AG09309 (cell line): Measurements from ENCODE around the gene FFAR1.
"Not testable (repeated sequence)": the region's sequence is repeated elsewhere in the genome, so short reads cannot be mapped to it uniquely, and the experiment has no call there.

Experiments used
- DNase-seq: peaks from one replicate; pipeline ENCODE4 v3.0.0-alpha.2; 2010; ENCODE audit warnings: low read depth
- H3K4me3 ChIP-seq: 2 replicates; pipeline ENCODE4 v1.5.1; 2011; ENCODE audit warnings: mild to moderate bottlenecking, low read depth, low read length, moderate library complexity; ENCODE audit not compliant: control insufficient read depth
- CTCF ChIP-seq: IDR thresholded peaks from 2 replicates; pipeline ENCODE4 v1.5.1; 2011; ENCODE audit warnings: mild to moderate bottlenecking, low read depth, low read length, inconsistent platforms; ENCODE audit not compliant: insufficient read depth, control insufficient read depth; ENCODE audit errors: missing control alignments

FFAR1 gene

GRCh38 chr19:35363711-35364425 is 16.2 kb downstream of the FFAR1 start:
- TF ChIP-seq CTCF = no peak
- H3K4me3 ChIP-seq = no peak overlapping the region
- no peak for DNase-seq

GRCh38 chr19:35365303-35365702 is 17.6 kb downstream of the FFAR1 start:
- TF ChIP-seq CTCF = no peak
- DNase-seq = no peak
- H3K4me3 ChIP-seq = no peak overlapping the region

- no peak for TF ChIP-seq CTCF
- no peak overlapping the region for H3K4me3 ChIP-seq
- DNase-seq = no peak
These were observed 20.7 kb downstream of the FFAR1 start for GRCh38 chr19:35368378-35368777.

GRCh38 chr19:35369522-35369921 is 21.8 kb downstream of the FFAR1 start:
- DNase-seq = no peak
- no peak for TF ChIP-seq CTCF
- no peak overlapping the region for H3K4me3 ChIP-seq

GRCh38 chr19:35370722-35371121 is 23.0 kb downstream of the FFAR1 start, which contains the start of gene GPR42:
Gene GPR42, plus strand, starts transcription at chr19:35371068. Its CDS starts 292 bp downstream, at chr19:35371360.
- TF ChIP-seq CTCF = no peak
- no peak for DNase-seq
- H3K4me3 ChIP-seq = no peak within 1 kb of the TSS

GRCh38 chr19:35373492-35373891 is 25.8 kb downstream of the FFAR1 start:
- DNase-seq = no peak
- TF ChIP-seq CTCF = no peak
- H3K4me3 ChIP-seq = no peak overlapping the region

- H3K4me3 ChIP-seq, DNase-seq: not testable (repeated sequence)
These were observed 26.3 kb downstream of the FFAR1 start for GRCh38 chr19:35374031-35374430.
